ENCODE measurements around the gene MYH3. TPM values are rescaled to one million over a fixed set of nuclear protein-coding genes. Genes with fewer than 3 reads are reported as not detected.

Gene MYH3
- polyA plus RNA-seq, 2 donors, result 0.95 to 3.6 TPM

- 31 to 35% methylated on average over 2 of the region's 2 CpGs for WGBS, 2 donors
- Histone ChIP-seq H3K36me3 (ENCODE audit: control insufficient read depth in 2 of 2, insufficient read depth in 2 of 2, low read length in 1 of 2) (no peaks in the 10 kb centered on the region), H3K9me3 (ENCODE audit: control insufficient read depth in 2 of 2, insufficient read depth in 1 of 2, low read depth in 1 of 2, low read length in 1 of 2) (no peaks in the 10 kb centered on the region)
Measured at GRCh38 chr17:10579270-10579669, 77.8 kb downstream of the MYH3 start.

More at GRCh38 chr17:10579270-10579669, 77.8 kb downstream of the MYH3 start:
- Histone ChIP-seq H3K27ac (ENCODE audit: low read depth in 2 of 2, low read length in 1 of 2) (no peak overlapping the region), H3K4me3 (ENCODE audit: low read depth in 1 of 2, low read length in 2 of 2) (no peak overlapping the region), H3K27me3 (ENCODE audit: control insufficient read depth in 1 of 2, insufficient read depth in 2 of 2, low read length in 2 of 2) (no peaks in the 10 kb centered on the region), H3K4me1 (ENCODE audit: control insufficient read depth in 2 of 2, insufficient read depth in 2 of 2, low read length in 1 of 2) (no peaks in the 10 kb centered on the region)

Other genes starting within 250 kb of the MYH3 start
- gene MYH8, start 235.4 kb downstream of the MYH3 start, polyA plus RNA-seq, result not detected
- not detected for gene MYH4, start 187.8 kb downstream of the MYH3 start, polyA plus RNA-seq
- gene MYH1, start 138.8 kb downstream of the MYH3 start, polyA plus RNA-seq, result under 1 TPM in 1 of 2 donors, not detected in 1; 0.01 TPM
- gene MYH2, start 107.7 kb downstream of the MYH3 start, polyA plus RNA-seq, result under 1 TPM in 1 of 2 donors, not detected in 1; 0.02 TPM
- 10 to 100 TPM in 1 of 2 donors, 1 to 10 TPM in 1; 4.9 to 14.3 TPM for gene SCO1, start 40.2 kb upstream of the MYH3 start, polyA plus RNA-seq
- gene ADPRM, start 40.3 kb upstream of the MYH3 start, polyA plus RNA-seq, result 1 to 10 TPM; 3.5 to 6.5 TPM
- gene TMEM220, start 72.7 kb upstream of the MYH3 start, polyA plus RNA-seq, result 1 to 10 TPM; 6.3 to 6.9 TPM
- 1 to 10 TPM; 3.8 to 8.1 TPM for gene TMEM238L, start 146.8 kb upstream of the MYH3 start, polyA plus RNA-seq
- gene PIRT, start 180.8 kb upstream of the MYH3 start, polyA plus RNA-seq, result under 1 TPM in 1 of 2 donors, not detected in 1; 0.01 TPM